ENCODE measurements around the gene PHETA2. TPM values are rescaled to one million over a fixed set of nuclear protein-coding genes. Genes with fewer than 3 reads are reported as not detected.

PHETA2 gene
- total and polyA plus RNA-seq, 2 of the 13 experiments (the other 11 are each of a cell fraction or from before 2014, with no cell fraction given), result 0.07 TPM; not detected in 1

DNA sequence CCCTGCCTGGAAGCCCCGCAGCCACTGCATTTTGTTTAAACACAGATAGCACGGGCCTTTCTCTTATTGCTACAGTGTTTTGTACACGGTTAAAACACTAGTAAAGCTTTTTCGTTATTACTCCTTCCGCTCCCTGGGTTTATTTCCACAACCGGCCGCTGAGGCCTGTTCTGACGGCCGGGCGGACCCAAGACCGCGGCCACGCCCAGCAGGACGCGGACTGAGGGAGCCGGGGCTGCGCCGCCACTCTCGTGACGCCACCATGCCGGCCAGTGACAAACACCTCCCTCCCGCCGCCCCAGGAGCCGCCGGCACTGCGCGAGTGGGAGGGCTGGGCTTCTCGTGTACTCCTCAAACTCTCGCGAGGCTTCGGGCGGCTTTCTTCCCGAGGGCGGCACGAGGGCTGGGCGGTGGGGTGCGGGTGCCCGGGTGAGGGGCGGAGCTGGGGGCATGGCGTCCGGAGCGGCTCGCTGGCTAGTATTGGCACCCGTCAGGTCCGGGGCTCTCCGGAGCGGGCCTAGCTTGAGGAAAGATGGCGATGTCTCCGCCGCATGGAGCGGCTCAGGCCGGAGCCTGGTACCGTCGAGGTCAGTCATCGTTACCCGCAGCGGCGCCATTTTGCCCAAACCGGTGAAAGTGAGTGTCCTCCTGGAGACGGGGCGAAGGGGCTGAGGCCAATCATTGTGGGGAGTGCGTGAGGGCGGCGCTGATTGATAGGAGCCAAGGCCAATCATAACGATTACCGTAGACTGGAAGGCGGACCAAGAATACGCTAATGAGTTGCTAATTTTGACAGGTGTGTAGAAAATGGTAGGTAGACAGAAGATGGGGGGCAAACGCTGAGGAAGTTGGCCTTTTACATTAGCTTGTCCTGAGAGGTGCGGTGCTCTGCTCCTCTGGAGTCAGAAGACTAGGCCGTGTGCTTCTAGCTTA lies 5.5 kb downstream of the PHETA2 start, which contains the start of gene SMDT1 (continued):
- TF ChIP-seq, protein P1, sequence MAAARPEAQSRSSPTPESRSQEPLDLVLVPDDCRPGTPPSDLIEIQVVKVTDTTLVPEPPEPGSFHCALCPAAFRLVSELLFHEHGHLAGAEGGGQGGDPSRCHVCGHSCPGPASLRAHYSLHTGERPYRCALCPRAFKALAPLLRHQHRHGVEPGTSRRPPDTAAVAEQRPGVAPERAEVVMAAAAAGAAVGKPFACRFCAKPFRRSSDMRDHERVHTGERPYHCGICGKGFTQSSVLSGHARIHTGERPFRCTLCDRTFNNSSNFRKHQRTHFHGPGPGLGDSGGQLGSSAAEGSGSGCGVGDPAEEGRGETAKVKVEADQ (CRISPR knock-in tag; IDR thresholded peaks at IDR 0.05; ENCODE audit: borderline replicate concordance), result peak; percentile 95; the same call in 1 of the 2 replicates
- TF ChIP-seq, protein P2, sequence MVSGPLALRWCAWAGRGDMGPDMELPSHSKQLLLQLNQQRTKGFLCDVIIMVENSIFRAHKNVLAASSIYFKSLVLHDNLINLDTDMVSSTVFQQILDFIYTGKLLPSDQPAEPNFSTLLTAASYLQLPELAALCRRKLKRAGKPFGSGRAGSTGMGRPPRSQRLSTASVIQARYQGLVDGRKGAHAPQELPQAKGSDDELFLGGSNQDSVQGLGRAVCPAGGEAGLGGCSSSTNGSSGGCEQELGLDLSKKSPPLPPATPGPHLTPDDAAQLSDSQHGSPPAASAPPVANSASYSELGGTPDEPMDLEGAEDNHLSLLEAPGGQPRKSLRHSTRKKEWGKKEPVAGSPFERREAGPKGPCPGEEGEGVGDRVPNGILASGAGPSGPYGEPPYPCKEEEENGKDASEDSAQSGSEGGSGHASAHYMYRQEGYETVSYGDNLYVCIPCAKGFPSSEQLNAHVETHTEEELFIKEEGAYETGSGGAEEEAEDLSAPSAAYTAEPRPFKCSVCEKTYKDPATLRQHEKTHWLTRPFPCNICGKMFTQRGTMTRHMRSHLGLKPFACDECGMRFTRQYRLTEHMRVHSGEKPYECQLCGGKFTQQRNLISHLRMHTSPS (CRISPR knock-in tag; IDR thresholded peaks at IDR 0.05; ENCODE audit: low read depth), result peak; percentile 23; the same call in 1 of the 2 replicates
- TF ChIP-seq, protein P3, sequence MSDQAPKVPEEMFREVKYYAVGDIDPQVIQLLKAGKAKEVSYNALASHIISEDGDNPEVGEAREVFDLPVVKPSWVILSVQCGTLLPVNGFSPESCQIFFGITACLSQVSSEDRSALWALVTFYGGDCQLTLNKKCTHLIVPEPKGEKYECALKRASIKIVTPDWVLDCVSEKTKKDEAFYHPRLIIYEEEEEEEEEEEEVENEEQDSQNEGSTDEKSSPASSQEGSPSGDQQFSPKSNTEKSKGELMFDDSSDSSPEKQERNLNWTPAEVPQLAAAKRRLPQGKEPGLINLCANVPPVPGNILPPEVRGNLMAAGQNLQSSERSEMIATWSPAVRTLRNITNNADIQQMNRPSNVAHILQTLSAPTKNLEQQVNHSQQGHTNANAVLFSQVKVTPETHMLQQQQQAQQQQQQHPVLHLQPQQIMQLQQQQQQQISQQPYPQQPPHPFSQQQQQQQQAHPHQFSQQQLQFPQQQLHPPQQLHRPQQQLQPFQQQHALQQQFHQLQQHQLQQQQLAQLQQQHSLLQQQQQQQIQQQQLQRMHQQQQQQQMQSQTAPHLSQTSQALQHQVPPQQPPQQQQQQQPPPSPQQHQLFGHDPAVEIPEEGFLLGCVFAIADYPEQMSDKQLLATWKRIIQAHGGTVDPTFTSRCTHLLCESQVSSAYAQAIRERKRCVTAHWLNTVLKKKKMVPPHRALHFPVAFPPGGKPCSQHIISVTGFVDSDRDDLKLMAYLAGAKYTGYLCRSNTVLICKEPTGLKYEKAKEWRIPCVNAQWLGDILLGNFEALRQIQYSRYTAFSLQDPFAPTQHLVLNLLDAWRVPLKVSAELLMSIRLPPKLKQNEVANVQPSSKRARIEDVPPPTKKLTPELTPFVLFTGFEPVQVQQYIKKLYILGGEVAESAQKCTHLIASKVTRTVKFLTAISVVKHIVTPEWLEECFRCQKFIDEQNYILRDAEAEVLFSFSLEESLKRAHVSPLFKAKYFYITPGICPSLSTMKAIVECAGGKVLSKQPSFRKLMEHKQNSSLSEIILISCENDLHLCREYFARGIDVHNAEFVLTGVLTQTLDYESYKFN (CRISPR knock-in tag; conservative IDR thresholded peaks at IDR 0.05), result peak; percentile 39
- TF ChIP-seq, protein P4, sequence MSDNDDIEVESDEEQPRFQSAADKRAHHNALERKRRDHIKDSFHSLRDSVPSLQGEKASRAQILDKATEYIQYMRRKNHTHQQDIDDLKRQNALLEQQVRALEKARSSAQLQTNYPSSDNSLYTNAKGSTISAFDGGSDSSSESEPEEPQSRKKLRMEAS (IDR thresholded peaks at IDR 0.05), result peak; percentile 92
- no peak; the same call in 1 of the 2 replicates for TF ChIP-seq PHF21A (CRISPR knock-in tag; IDR thresholded peaks at IDR 0.05)
- TF ChIP-seq, protein P5, sequence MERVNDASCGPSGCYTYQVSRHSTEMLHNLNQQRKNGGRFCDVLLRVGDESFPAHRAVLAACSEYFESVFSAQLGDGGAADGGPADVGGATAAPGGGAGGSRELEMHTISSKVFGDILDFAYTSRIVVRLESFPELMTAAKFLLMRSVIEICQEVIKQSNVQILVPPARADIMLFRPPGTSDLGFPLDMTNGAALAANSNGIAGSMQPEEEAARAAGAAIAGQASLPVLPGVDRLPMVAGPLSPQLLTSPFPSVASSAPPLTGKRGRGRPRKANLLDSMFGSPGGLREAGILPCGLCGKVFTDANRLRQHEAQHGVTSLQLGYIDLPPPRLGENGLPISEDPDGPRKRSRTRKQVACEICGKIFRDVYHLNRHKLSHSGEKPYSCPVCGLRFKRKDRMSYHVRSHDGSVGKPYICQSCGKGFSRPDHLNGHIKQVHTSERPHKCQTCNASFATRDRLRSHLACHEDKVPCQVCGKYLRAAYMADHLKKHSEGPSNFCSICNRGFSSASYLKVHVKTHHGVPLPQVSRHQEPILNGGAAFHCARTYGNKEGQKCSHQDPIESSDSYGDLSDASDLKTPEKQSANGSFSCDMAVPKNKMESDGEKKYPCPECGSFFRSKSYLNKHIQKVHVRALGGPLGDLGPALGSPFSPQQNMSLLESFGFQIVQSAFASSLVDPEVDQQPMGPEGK (CRISPR knock-in tag; IDR thresholded peaks at IDR 0.05), result peak; percentile 73
- no peak for TF ChIP-seq KAT2B (IDR thresholded peaks at IDR 0.05; ENCODE audit: borderline replicate concordance, low read depth, low read length)
- no peak for TF ChIP-seq RBAK (CRISPR knock-in tag; IDR thresholded peaks at IDR 0.05)
- TF ChIP-seq, protein P6, sequence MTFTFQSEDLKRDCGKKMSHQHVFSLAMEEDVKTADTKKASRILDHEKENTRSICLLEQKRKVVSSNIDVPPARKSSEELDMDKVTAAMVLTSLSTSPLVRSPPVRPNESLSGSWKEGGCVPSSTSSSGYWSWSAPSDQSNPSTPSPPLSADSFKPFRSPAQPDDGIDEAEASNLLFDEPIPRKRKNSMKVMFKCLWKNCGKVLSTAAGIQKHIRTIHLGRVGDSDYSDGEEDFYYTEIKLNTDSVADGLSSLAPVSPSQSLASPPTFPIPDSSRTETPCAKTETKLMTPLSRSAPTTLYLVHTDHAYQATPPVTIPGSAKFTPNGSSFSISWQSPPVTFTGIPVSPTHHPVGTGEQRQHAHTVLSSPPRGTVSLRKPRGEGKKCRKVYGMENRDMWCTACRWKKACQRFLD (CRISPR knock-in tag; IDR thresholded peaks at IDR 0.05; ENCODE audit: borderline replicate concordance), result peak; percentile 68; the same call in 1 of the 2 replicates
- TF ChIP-seq, protein P7, sequence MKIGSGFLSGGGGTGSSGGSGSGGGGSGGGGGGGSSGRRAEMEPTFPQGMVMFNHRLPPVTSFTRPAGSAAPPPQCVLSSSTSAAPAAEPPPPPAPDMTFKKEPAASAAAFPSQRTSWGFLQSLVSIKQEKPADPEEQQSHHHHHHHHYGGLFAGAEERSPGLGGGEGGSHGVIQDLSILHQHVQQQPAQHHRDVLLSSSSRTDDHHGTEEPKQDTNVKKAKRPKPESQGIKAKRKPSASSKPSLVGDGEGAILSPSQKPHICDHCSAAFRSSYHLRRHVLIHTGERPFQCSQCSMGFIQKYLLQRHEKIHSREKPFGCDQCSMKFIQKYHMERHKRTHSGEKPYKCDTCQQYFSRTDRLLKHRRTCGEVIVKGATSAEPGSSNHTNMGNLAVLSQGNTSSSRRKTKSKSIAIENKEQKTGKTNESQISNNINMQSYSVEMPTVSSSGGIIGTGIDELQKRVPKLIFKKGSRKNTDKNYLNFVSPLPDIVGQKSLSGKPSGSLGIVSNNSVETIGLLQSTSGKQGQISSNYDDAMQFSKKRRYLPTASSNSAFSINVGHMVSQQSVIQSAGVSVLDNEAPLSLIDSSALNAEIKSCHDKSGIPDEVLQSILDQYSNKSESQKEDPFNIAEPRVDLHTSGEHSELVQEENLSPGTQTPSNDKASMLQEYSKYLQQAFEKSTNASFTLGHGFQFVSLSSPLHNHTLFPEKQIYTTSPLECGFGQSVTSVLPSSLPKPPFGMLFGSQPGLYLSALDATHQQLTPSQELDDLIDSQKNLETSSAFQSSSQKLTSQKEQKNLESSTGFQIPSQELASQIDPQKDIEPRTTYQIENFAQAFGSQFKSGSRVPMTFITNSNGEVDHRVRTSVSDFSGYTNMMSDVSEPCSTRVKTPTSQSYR (CRISPR knock-in tag; IDR thresholded peaks at IDR 0.05; ENCODE audit: borderline replicate concordance), result 0 out of 2 replicates have a peak, but pooled peaks have one; percentile 7
- TF ChIP-seq, protein P8, sequence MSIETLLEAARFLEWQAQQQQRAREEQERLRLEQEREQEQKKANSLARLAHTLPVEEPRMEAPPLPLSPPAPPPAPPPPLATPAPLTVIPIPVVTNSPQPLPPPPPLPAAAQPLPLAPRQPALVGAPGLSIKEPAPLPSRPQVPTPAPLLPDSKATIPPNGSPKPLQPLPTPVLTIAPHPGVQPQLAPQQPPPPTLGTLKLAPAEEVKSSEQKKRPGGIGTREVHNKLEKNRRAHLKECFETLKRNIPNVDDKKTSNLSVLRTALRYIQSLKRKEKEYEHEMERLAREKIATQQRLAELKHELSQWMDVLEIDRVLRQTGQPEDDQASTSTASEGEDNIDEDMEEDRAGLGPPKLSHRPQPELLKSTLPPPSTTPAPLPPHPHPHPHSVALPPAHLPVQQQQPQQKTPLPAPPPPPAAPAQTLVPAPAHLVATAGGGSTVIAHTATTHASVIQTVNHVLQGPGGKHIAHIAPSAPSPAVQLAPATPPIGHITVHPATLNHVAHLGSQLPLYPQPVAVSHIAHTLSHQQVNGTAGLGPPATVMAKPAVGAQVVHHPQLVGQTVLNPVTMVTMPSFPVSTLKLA (IDR thresholded peaks at IDR 0.05), result peak; percentile 54
